GM18909 (cell line): Measurements from ENCODE around the gene SNX25.
"Not testable (repeated sequence)": the region's sequence is repeated elsewhere in the genome, so short reads cannot be mapped to it uniquely, and the experiment has no call there.

Source experiments
- ATAC-seq: cut with Tn5 transposase; IDR thresholded peaks from one replicate; pipeline ENCODE4 v1.9.1; 2021; ENCODE audit warnings: mild to moderate bottlenecking; ENCODE audit not compliant: unreplicated experiment, poor library complexity

Gene SNX25

GRCh38 chr4:185257694-185258093 is 48.3 kb downstream of the SNX25 start:
- no peak for ATAC-seq

GRCh38 chr4:185258741-185259140 is 49.3 kb downstream of the SNX25 start:
- not testable (repeated sequence) for ATAC-seq

GRCh38 chr4:185259719-185260118 is 50.3 kb downstream of the SNX25 start:
- no peak for ATAC-seq

GRCh38 chr4:185261946-185262345 is 52.5 kb downstream of the SNX25 start:
- no peak for ATAC-seq

GRCh38 chr4:185263419-185263818 is 54.0 kb downstream of the SNX25 start:
- peak; percentile 65 for ATAC-seq

GRCh38 chr4:185265942-185266341 is 56.5 kb downstream of the SNX25 start:
- ATAC-seq = peak; percentile 89

- ATAC-seq = no peak
Measured at GRCh38 chr4:185269286-185269685, 59.9 kb downstream of the SNX25 start.

- no peak for ATAC-seq
Measured at GRCh38 chr4:185270037-185270436, 60.6 kb downstream of the SNX25 start.

- ATAC-seq = no peak
Measured at GRCh38 chr4:185270885-185271284, 61.5 kb downstream of the SNX25 start.

- ATAC-seq = no peak
Measured at GRCh38 chr4:185272245-185272644, 62.8 kb downstream of the SNX25 start.

GRCh38 chr4:185275501-185275900 is 66.1 kb downstream of the SNX25 start:
- ATAC-seq = no peak

GRCh38 chr4:185276036-185276435 is 66.6 kb downstream of the SNX25 start:
- ATAC-seq = no peak

- no peak for ATAC-seq
Measured at GRCh38 chr4:185278716-185279115, 69.3 kb downstream of the SNX25 start.

- no peak for ATAC-seq
Measured at GRCh38 chr4:185280608-185281007, 71.2 kb downstream of the SNX25 start.

GRCh38 chr4:185282968-185283367 is 73.6 kb downstream of the SNX25 start:
- ATAC-seq = no peak

- ATAC-seq = no peak
Measured at GRCh38 chr4:185283723-185284122, 74.3 kb downstream of the SNX25 start.

- no peak for ATAC-seq
Measured at GRCh38 chr4:185285632-185286393, 76.4 kb downstream of the SNX25 start.

- ATAC-seq = no peak
Measured at GRCh38 chr4:185286571-185286970, 77.2 kb downstream of the SNX25 start.

- ATAC-seq = no peak
Measured at GRCh38 chr4:185287031-185287430, 77.6 kb downstream of the SNX25 start.

GRCh38 chr4:185290018-185290607 is 80.7 kb downstream of the SNX25 start:
- no peak for ATAC-seq

- ATAC-seq = no peak
Measured at GRCh38 chr4:185290656-185291055, 81.3 kb downstream of the SNX25 start.

GRCh38 chr4:185293202-185293601 is 83.8 kb downstream of the SNX25 start:
- no peak for ATAC-seq
